NCI-H1694 treated with DMSO at 0.1 percent for 48 hours (cell line): ENCODE measurements around the gene NCR3LG1.

ENCODE experiments used
- DNase-seq: peaks from one replicate; lab custom pipeline; 2025; lab: John Stamatoyannopoulos, UW

Gene NCR3LG1

DNA sequence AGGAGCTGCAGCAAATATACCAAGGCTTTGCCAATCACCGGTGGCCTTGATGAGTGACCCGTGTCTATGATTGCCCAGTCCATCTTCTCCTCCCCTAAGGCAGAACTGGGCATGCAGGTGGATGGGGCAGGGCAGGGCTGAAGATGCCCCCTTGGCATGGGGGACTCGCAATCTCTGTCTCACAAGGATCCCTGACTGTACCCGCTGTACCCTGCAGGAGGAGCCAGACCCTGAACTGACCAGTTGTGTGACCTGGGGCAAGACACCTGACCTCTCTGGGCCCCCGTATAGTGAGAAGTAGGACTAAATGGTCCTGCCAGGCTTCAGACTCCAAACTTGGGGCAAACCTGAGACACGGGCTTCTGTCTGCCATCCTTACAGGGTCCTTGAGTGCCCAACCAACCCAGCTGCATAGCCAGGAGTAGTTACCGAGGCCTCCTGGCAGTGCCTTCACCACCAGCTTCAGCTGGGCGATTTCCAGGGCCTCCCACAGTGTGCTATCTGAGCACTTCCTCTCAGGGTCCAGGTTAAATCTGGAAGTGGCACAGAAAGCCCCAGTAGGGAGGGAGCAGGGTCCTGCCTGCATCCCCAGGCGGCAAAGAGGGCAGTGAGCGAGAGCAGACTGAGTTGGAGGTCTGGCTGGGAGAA lies 43.3 kb downstream of the NCR3LG1 start:
- no peak for DNase-seq

DNA sequence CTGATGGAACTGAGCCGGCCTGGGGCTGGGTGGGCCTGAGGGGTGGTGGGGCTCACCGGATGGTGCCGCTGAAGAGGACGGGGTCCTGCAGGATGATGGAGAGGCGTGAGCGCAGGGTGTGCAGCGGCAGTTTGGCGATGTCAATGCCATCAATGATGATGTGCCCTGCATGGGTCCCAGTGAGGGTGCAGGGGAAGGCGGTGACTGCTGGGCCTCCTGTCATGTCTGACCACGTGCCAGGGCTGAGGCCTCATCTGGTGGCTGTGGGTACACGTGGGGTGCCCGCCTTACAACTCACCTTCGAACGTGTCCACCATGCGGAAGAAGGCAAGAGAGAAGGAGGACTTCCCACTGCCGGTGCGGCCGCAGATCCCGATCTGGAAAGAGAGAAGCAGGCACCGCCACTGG lies 44.0 kb downstream of the NCR3LG1 start:
- no peak for DNase-seq

DNA sequence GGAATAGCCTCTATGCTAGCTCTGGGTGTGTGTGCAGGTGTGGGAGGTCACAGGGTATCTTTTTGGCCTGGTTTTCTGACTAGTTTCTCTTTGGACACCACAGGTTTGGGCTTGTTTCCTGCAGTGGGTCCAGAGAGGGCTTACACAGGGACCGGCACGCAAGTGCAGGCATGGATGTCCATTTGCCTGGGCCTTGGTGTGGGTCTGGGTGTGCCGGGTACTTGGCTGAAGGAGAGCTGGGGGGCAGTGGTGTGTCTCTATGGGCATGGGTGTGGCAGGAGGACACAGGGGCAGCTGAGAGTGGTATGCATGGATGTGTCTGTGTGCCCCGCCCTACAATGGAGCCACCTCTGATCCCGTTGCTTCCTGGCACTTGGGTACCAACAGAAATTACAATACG lies 44.4 kb downstream of the NCR3LG1 start:
- no peak for DNase-seq

DNA sequence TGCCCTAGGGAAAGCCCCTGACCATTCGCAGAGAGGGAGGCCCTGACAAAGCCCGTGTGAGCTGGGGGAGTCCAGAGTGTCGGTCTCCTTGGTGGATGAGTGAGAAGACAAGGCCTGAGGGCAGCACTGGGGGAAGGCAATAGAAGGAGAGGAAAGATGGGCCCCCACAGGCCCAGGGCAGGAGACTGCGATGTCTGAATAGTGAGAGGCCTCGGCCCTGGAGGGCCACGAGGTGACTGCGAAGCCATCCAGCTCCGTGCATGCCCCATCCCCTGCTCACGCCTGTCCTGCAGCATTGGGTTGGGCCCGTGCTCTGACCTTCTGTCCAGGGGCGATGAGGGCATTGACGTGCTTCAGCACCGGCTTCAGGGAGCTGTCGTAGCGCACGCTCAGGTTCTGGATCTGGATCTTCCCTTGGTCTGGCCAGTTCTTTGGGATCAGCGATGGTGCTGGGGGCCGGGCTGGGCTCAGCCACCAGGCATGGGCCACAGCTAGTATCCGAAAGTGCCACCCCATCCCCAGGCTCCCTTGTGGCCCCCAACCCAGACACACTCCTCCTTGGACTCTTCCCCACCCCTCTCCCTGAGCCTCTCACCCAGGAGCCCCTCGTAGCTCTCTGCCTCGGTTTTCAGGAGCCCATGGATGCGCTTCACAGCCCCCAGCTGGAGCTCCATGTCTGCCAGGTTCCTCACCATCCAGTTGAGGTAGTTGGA lies 45.2 kb downstream of the NCR3LG1 start:
- no peak for DNase-seq

DNA sequence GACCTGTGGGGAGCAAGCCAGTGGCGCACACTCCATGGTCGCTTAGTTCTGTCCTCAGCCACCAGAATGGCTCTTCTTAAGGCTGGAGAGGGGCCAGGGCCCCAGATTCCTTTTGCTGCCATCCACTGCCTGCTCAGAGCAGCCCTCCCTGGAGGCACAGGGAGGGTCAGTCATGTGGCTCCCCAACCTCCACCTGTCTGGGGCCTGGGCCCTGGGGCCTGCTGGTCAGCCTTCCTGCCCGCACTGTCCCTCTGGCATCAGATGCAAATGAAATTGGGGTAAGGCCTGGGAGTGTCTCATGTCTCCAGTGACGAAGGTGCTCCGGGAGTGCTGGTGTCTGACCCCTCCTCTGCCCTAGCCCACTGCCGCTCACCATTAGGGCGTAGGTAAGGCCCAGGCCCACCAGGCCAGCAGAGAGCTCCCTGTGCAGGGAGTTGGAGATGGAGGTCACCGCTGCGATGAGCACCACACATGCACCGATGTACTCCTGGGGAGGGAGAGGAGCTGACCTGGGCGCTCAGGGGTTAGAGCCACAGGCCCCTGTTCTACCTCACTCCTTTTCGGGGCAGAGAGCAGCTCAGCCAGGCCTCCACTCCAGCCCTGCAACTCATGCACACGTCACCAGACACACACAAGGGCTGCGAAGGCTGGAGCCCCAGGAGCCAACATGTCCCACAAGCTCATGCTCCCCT lies 45.9 kb downstream of the NCR3LG1 start:
- no peak for DNase-seq

DNA sequence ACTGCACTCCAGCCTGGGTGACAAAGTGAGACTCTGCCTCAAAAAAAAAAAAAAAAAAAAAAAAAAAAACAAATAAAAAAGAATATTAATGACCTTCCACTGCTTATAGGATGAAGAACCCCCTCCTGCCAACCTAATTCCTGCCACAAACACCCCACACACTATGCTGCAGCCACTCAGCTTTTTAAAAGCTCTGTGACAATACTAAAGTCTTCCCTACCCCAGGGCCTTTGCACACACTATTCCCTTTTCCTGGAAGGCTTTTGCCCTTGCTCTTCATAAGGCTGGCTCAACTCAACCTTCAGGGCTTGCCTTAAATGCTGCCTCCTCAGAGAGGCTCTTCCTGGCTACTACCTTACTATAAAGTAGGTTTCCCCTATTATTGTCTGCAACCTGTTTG lies 47.6 kb downstream of the NCR3LG1 start:
- DNase-seq: no peak

DNA sequence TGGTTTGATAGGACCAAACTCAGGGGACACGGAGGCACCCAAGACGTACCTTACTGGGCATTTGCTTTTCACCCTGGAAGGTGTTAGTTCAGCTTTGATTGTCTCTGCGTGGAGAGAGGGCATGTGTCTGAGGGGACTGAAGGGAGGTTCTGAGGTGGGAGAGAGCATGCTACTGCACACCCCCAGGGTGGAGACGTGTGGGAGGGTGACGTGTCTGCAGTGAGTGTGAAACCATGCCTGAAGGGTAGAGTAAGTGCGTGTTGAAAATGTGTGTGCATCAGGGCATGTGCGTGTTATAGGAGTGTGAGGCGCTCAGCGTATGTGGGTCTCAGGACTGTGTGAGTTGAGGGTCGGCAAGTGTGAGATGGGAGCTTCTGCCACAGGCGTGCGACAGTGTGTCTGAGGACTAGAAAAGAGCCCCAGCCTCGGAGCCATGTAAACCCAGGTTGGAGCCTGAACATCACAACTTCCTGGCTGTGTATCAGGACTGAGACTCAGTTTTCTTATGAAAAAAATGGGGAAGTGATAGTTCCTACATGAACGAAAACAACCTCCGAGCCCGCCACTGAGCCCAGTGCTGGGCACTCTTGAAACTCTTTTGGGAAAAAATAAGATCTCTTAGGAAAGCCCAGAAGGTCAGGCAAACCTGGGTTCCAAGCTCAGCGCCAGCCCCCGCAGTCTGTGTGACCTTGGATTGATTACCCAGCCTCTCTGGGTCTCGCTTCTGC lies 48.6 kb downstream of the NCR3LG1 start:
- no peak for DNase-seq

DNA sequence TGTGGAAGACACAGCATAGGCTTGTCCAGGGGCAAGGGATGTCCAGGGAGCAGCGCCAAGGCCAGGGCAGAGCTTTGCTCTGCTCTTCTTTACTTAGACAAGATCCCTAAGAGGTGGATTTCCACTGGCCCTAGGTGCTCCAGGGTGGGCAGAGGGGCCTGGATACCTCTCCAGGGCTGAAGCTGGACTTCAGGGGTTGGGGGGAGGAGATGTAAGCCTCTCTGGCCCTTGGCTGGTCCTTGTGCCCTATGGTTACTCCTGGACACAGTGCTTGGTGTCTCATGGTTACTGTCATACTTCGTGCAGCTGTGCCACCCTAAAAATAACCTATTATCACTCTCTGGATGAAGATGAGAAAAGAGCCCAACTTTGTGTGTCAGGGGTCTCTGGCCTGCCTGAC lies 49.7 kb downstream of the NCR3LG1 start:
- no peak for DNase-seq

DNA sequence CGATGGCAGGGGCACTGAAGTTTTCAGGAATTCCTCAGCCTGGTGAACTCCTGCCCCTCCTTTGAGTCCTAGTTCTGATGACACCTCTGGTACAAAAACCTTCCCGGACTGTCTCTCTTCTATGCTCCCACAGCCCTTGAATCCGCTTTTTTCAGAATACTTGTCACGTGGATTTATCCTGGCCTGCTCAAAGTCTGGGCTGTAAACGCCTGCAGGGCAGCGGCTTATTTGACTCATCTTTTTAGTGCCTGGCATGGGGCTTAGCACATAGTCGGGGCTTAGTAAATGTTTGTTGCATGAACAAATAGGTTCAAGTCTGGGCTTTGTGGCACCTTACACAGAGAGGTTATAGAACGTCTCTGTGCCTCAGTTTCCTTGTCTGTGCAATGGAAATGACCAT lies 50.2 kb downstream of the NCR3LG1 start:
- no peak for DNase-seq

DNA sequence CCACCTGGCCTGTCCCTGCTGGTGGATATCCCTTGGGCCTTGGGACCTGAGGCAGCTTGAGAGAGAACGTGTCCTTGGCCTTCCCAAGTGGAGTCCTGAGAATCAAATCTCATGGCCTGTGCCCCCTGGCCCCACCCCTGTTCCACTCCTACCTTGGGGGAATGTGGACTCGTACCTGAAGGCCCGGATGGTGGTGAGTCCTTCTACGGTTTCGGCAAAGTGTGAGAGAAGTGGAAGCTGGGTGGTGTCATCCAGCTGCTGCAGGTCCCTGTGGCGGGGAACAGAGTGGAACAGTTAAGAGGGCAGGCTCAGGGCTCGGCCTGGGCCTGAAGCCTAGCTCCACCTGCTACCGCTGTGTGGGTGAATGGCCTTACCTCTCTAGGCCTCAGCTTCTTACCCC lies 50.9 kb downstream of the NCR3LG1 start:
- DNase-seq: no peak

DNA sequence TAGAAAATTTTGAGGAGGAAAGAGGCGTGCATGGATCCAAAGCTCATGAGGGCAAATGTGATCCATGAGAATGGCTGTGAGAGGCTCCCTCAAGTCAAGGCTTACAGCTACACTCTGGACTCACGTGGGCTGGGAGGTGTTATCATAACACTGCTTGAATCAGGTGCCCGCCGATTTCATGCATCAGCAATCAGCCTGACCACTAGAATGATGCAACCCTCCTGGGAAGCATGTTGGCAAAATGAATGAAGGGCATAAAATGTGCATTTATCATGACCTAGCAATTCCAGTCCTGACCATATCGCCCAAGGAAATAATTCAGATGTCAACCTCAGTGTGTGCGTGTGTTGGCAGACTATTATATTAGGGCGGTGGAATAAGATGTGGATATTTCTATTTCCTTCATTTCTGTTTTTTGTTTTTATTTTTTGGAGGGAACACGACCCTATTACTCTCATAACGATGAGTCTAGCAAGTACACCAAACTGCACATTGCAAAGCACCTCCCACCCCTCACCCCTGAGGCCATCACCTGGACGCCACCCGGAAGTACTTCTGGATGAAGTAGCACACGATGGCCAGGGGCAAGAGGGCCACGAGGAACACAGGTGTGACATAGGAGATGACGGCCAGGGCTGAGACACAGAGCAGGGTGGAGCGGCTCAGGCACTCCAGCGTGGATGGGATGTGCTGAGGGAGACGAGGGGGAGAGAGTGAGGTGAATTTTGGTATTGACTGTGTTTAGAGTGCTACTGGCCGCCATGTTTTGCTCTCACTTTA lies 52.6 kb downstream of the NCR3LG1 start:
- DNase-seq: no peak

DNA sequence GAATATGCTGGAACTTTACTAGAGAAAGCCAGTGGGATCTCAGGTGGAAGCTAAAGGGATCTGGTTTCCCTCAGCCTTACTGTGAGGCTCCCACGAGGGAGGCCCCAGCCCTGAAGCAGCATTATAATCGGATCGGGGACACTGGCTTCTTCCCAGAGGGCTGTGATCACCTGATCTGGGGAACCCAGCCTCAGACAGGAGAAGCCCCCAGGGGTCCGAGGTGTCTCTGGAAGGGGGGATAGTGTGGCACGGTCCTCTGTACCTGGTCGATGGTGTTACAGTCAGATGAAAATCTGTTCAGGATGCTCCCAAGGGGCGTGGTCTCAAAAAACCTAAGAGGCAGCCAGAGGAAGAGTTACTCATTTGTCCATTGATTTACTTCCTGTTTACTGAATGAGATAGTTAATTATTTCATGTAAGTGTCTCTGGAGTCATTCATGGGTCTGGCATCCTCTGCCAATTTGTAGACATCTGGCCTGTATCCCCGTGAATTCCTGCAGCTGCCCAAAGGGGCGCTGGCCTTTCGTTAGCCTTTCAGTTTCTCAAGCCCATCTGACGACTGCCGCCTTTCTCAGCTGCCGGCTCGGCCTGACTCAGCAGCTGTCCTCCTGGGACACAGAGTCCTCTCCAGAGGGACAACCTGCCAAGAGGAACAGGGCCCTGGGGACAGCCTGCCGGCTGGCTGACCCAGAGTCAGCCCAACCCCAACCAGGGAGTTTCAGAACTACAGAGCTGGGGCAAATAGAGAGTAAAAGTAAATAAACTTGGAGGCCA lies 53.8 kb downstream of the NCR3LG1 start:
- no peak for DNase-seq

DNA sequence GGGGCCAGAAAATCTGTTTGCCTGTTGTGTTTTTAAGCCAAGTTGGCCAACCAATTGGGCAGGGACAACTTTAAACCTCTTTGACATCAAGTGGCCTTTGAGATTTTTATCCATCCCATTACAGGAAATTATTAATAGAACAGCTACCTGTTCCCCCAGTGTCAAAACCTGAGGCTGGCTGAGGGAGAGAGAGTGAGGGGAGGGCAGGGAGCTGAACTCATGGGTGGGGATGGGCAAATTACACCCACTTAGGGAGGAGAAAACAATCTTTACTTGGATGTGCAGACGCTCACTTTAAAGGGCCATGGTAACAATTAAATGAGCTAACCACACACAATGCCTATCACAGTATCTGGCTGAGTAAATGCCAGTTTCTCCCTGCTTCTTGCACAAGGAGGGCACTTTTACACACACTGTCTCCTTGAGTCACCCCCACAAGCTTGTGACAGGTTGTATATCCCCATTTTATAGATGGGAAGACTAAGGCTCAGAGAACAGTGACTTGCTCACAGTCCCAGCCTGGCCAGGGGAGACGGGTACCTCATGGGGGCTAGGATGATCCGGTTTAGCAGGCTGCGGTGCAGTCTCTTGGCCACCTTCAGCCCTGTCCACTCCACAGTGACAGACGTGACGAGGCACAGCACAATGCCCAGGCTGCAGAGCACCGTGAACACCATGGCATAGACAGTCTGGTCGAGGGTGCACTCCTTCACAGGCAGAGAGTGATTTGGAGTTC lies 54.6 kb downstream of the NCR3LG1 start:
- no peak for DNase-seq

DNA sequence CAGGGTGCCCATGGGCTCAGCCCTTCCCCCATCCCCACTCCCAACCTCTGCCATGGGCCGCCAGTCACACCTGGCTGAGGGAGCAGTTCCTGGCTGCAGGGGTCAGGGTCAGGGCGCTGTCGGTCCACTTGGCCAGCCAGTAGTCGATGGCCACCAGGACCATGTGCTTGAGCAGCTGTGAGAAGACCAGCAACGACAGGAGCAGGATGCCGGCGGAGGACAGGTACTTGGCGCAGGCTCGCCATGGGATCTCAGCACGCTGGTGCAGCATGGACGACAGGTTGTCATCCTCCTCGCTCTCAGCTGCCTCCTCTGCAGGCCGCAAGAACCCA lies 55.2 kb downstream of the NCR3LG1 start:
- no peak for DNase-seq

DNA sequence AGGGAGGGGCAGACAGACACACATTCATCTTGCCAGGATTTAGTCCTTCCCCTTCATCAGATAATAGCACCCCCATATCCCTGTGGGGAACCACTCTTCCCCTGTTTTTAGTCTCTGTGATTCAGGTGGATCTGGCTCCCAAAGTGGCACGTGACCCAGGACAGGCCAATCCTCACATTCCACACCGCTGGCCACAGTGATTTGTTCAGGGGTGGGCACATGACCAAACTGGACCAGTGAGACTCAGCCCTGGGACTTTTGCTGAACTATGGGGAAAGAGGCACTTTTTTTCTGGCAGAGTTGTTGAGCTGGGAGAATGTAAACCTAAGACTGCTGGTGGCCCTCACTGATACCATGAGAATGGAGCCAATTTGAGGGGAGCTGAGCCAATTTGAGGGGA lies 56.0 kb downstream of the NCR3LG1 start:
- DNase-seq: no peak

DNA sequence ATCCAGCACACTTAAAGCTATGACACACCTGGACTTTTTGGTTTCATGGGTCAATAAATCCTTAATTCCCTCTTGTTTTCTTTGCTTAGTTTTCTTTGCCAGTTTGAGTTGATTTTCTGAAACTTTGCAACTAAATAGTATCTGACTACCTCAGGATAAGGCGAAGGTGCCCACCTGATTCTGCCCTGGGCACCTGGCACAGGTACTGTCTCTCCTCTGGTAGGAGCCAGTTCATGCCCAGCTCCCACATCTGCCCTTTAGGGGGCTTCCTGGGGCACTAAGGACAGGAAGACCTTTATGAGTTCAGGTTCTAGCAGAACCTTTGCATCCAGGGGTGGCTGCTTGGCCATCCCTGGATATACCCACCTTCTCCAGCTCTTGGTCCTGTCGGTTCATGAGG lies 56.4 kb downstream of the NCR3LG1 start:
- no peak for DNase-seq

DNA sequence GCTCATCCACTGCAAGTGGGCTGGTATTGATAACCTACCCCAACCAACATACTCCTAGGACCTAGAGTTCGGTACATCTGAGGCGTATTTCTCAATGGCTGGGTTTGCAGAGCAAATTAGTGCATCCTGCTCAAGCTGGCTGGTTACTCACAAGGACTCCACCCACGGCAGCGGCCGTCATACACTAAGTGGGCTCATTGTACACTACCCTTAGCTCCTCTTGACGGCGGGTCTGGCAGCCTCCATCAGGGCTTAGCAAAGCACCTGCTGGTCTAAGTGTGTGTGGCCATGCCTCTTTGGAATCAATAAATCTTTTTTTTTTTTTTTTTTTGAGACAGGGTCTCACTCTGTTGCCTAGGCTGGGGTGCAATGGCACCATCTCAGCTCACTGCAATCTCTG lies 57.0 kb downstream of the NCR3LG1 start:
- no peak for DNase-seq

DNA sequence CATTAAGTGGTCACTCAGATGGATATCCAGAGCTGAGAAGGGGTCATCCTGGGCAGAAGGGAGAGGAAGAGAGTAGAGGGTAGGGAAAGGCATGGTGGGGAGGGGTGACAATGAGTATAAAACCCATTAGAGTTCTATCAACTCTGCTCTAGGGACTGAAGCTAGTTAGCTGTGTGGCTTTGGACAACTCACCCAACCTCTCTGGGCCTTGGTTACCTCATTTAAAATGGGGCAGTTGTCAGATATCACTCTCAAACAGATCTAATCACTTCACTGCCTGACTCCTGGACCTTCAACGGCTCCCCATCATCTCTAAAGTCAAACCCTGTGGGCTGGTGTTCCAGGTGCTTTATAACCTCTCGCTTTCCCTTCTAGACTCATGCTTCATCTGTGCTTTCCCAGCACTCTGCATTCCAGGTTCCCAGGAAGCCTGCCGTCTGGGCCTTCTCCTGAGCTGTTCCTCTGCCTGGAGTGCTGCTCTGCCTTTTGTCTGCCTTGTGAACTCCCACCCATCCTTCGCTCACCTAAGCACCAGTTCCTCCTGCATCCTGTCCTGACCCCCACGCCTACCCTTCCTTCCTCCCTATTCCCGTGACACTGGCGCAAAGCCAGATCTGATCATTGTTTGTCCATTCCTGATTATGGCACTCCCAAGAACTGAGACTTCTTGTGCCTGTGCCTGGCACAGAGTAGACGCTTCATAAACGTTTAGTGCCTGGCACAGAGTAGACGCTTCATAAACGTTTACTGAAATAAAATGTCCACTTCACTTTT lies 59.2 kb downstream of the NCR3LG1 start:
- no peak for DNase-seq

DNA sequence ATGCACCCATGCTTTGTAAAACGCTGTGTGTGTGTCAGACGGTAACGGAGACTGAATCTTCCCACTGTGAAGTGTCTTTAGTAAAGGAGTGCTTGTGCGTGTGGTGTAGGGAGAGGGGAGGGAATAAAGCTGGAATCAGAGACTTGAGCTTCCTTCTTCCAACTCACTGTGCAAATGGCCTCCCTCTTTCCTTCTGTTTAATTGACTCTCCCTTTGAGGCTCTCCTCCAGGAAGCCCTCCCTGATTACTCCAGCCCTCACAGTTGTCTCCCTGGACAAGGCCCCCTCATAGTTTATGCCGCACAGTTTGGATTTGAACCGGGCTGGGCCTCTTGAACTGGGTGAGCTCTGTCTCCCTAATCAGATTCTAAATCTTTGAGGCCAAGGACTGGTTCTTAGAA lies 59.8 kb downstream of the NCR3LG1 start:
- no peak for DNase-seq
